ENCODE data around the gene ASCC3.
A peak's percentile ranks its signal among the peaks of the same experiment; 100 is the strongest.

ASCC3 gene

GRCh38 chr6:100484474-100484873, 396.7 kb downstream of the ASCC3 start:
- peak; percentile 77 for DNase-seq

- peak; percentile 93 for DNase-seq
Observed at GRCh38 chr6:100482698-100483097, 398.4 kb downstream of the ASCC3 start.

DNA sequence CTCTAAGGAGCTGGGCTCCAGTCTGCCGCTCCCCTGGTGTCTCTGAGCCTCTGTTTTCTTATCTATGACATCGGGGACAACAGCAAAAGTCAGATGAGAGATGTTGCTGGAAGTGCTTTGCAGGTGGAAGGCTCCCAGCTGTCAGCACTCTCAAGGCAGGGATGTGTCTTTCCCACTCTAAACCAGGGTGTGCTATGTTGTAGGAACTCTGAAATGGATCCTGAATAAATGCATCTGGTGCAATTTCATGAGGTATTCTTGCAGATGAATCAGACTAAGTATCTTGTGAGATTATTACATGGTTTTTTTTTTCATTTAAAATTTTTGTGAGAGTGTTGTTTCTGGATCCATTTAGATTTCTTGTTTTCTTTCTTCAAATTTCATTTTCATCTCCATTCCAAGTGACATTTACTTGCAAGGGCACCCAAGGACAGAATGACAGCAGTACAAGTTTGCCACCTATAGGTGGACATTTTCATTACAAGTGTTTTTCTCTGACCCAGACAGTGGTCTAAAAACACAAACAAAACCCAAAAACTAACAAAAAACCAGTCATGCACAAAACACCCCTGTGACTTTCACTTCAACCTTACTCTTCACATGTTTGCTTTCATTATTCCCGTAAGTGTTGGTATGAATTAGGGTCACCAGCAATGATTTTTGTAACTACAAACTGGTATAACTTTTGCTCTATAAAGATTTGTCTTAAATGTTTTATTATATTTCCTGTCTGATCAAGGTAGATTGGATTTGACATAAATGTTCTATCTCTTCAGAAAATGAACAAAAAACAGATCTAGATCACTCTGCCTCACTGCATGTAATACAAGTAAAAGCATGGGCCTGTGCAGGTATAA, 401.7 kb downstream of the ASCC3 start:
- no peak for DNase-seq

DNA sequence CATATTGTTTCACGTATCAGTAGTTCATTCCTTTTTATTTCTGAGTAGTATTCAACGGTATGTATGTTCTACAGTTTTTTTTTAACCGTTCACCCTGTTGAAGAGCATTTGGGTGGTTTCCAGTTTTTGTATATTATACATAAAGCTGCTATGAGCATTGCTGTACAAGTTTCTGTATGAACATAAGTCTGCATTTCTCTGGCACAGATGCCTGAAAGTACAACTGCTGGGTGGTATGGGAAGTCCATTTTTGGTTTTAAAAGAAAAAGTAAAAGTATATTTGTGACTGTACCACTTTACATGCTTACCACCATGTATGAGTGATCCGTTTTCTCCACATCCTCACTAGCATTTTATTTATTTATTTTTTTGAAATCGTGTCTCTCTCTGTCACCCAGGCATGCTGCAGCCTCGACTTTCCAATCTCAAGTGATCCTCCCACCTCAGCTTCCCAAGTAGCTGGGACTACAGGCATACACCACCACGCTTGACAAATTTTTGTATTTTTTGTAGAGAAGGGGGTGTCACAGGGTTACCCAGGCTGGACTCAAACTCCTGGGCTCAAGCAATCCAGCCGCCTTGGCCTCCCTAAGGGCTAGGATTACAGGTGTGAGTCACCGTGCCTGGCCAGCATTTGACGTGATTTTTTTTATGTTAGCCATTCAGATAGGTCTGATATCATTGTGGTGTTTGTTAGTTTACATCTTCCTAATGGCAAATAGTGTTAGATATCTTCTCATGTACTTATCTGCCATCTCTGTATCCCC, 405.4 kb downstream of the ASCC3 start:
- DNase-seq = no peak

- no peak for DNase-seq
Observed at GRCh38 chr6:100473182-100473581, 407.9 kb downstream of the ASCC3 start.

- no peak for DNase-seq
Observed at GRCh38 chr6:100472674-100473073, 408.5 kb downstream of the ASCC3 start.

DNA sequence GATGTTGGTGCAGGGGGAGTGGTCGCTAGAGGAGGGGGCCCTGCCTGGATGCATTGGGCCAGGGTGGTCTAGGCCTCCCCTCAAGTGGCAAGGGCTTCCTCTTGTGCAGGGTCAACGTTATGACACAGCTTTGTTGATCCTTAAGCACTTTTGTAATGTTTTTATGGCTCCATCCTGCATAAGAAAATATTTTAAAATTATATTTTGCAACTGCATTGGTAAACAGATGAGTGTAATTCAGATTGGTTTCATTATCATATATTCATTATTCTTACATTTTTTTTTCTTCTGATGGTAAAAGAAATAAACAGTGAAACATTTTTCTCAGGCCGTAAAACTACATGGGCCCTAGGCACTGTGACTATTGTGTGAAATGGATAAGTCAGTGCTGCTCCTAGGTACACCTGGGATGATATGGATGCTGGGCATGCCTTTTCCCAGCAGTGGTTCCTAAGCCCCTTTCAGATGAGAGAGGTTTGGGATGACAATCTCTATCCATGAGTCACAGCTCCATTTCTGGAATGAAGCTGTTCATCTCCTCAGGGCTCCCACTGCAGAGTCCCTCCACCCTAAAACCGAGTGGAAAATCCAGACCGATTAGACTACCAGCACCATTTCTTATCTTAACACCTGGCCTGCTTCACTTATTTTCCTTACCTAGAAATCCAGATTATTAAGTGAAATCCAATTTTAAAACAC, 410.6 kb downstream of the ASCC3 start:
- no peak for DNase-seq

GRCh38 chr6:100469101-100469859, 411.8 kb downstream of the ASCC3 start:
- no peak for DNase-seq

DNA sequence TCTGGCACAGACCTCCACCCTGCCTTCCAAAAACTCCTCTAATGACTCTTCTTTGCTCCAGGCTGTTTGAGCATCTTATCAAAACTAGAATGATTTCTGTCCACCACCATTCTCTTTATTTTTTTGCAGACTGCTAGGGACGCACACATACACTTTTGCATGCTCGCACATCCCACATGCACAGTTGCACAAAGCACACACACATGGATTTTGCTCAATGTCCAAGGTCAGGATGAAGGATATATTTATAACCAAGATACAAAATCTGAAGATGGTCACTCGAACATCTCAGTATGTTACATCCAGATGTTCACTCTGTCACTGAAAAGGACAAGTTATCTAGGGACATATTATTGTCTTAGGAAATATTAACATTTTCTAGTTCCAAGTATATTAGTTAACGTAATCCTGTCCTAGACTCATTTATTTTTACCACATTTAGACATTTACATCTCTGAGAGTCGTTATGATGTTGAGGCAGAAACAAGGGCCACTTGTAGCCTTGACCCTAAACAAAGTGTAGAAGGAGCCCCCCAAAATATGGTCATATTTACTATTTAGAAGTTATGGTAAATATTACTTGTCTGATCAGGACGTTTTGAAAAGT, 413.0 kb downstream of the ASCC3 start:
- DNase-seq = no peak

GRCh38 chr6:100467129-100468015, 413.8 kb downstream of the ASCC3 start:
- DNase-seq = no peak

- no peak for DNase-seq
Observed at GRCh38 chr6:100466410-100467128, 414.6 kb downstream of the ASCC3 start.

DNA sequence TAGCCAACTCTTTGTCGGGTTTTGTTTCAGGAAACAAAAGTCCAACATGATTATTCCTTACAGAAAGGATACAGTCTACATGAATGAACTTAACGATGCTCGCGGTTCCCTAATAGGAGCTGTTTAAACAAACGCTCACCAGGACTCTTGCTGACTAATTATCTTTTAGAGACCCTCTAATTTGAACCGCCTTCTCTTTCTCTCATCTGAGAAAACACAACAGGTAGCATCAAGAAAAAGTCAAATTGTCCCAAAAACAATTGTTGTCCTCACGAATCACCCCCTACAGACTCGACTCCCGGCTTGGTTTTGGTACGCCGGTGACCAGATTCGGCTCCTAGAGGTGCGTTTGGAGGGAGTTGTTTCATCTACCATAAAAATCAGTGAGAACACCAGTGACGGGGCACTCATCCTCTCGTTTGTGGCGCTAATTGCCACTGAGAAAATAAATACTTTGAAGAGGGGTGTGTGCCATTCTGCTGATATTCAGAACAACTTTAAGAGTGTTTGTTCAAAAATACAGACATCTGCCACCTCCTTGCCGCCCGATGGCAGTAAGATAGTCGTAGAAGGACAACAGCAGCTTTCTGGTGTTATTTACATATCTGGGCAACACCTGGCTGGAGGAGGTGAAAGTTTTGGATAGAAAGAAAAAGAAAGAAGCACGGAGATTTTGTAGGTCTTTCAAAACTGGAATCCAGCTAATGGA, 415.3 kb downstream of the ASCC3 start:
- no peak for DNase-seq

GRCh38 chr6:100464903-100465700, 416.0 kb downstream of the ASCC3 start, which contains the start of gene SIM1:
TSS of gene SIM1 (minus strand) at chr6:100464921. CDS start at chr6:100463468, 1,453 bp downstream.
- no peak for DNase-seq

DNA sequence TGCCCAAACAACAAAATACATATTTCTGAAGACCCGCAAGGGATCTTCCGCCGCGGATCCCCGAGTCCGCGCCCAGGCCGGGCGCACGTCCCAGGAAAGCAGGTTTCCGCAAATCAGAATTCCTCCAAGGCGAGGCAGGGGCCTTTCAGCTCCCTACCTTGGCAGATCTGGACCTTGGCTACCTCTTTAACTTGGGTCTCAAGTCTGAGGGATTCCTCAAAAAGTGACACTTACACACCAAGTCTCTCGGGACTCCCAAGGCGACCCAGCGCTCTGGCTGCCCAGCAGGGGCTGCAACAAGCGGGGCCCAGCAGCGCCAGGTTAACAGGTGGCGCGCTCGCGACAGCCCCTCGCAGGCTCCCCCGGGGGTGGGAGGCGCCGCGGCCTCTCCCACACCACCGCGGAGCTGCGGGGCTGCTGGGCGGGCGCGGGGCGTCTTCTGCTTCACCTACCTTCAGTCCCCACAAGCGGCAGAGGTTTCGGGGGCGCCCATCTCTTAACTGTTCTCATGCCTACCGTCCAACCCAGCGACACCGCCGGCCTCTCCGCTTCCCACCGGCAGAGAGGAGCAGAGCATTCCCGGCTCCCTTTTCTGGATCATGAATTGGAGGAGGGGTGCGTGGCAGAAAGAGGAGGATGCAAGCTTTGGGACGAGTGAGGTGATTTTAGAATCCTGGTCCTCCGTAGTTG, 416.8 kb downstream of the ASCC3 start:
- no peak for DNase-seq

DNA sequence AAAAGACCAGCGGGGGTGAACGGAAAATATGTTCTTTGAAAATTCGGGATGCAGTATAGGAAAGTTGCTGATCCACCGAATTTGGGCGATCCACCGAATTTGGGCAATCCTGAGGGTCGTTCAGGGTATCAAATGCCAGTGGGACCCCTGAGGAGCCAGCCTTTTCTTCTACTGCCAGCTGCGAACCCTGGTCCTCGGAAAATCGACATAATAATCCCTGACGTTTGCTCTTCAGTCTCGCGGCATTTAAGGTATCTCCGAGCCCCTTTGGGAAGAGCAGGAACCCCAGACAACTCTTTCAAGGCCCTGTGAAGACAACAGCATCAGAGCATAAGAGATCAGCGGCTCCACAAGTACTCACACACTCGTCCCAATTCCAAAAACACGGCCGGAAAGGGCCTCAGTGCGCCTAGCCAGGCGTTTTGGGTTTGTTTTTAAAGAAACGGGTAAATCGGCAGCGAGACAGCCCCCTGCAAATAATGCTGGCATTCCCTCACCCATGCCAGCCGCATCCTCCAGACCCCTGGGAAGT, 417.4 kb downstream of the ASCC3 start:
- no peak for DNase-seq

GRCh38 chr6:100462706-100463629, 418.2 kb downstream of the ASCC3 start:
- DNase-seq = no peak
